DND-41 (cell line): ENCODE measurements around the gene CDCA5.

ENCODE experiments used
- CTCF ChIP-seq: IDR thresholded peaks from 2 replicates; pipeline ENCODE4 v1.5.1; 2012; ENCODE audit warnings: borderline replicate concordance, low read length, moderate library complexity, mild to moderate bottlenecking; ENCODE audit not compliant: poor library complexity, severe bottlenecking; ENCODE audit errors: extremely low read depth
- EZH2 ChIP-seq: IDR thresholded peaks from 3 replicates; pipeline ENCODE4 v1.6.1; 2012; ENCODE audit warnings: borderline replicate concordance, low read depth, mild to moderate bottlenecking, moderate library complexity, low read length, inconsistent platforms; ENCODE audit not compliant: severe bottlenecking

DNA sequence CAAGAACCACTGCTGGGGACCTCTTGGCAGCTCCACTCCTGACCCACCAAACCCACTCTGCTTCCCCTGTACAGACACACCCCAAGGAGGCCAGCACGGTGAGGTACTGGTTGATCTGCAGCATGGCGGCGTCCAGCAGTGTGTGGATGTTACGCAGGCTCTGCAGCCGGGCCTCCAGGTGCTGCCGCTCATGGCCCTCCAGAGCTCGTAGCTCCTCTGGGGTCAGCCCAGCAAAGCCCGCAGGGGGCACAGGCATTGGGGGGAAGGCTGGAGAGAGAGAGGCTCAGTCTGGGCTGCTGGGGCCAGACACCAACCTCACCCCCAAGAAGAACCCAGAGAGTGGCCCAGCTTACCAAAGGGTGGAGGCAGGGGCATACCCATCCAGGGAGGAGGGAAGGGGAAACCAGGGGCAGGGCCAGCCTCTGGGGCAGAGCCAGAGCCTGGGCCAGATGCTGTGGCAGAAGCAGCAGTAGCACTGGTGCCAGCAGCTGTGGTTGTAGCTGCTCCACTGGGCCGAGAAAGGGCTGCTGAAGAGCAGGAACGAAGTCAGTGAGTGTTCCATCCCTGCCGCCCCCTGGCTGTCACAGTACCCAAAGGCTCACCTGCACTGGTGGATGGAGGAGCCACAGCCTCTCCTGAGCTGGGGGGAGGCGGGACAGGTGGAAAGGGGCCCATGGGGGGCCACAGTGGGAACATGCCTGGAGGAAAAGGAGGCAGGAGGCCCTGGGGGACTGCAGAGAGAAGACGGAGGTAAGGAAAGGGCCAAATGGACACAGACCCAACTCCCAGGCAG lies 46.0 kb upstream of the CDCA5 start:
- no peak for TF ChIP-seq CTCF
- TF ChIP-seq EZH2, result no peak
